Measurements from ENCODE around the gene FAM168A.
"Not testable (repeated sequence)": the region's sequence is repeated elsewhere in the genome, so short reads cannot be mapped to it uniquely, and the experiment has no call there.

Gene FAM168A

GRCh38 chr11:73465023-73465675 lies 132.8 kb downstream of the FAM168A start:
- DNase-seq = no peak

GRCh38 chr11:73464347-73464746 lies 133.6 kb downstream of the FAM168A start:
- DNase-seq = no peak

DNA sequence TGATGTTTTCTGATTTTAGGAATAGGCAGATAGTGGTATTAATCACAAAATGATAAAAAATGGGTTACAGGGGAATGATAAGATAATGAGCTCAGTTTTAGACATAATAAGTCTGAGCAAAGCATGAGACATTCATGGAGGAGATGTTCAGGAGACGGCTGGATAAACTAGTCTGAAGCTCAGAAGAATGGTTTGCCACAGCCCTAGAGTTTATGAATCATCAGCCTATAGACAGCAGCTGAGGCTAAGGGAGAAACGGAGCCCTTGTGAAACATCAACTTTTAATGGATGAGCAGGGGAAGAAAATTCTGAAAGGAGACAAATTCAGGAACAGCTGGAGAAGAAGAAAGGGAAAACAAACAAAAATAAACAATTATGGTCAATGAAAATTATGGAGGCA lies 134.6 kb downstream of the FAM168A start:
- DNase-seq = no peak

DNA sequence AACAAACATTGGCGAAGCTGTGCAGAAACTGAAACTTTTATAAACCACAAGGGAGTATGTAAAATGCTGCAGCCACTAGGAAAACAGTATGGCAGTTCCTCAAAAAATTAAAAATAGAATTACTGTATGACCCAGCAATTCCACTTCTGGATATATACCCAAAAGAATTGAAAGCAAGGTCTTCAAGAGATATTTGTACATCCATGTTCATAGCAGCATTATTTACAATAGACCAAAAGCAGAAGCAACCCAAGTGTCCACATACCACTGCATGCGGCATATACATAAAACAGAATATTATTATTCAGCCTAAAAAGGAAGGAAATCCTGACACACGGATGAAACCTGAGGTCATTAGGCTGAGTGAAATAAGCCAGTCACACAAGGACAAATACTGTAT lies 135.9 kb downstream of the FAM168A start:
- DNase-seq = no peak

- DNase-seq = no peak
Observed at GRCh38 chr11:73461335-73461840, 136.5 kb downstream of the FAM168A start.

- DNase-seq = no peak
Observed at GRCh38 chr11:73458201-73458600, 139.7 kb downstream of the FAM168A start.

- DNase-seq = no peak
Observed at GRCh38 chr11:73454987-73455386, 142.9 kb downstream of the FAM168A start.

DNA sequence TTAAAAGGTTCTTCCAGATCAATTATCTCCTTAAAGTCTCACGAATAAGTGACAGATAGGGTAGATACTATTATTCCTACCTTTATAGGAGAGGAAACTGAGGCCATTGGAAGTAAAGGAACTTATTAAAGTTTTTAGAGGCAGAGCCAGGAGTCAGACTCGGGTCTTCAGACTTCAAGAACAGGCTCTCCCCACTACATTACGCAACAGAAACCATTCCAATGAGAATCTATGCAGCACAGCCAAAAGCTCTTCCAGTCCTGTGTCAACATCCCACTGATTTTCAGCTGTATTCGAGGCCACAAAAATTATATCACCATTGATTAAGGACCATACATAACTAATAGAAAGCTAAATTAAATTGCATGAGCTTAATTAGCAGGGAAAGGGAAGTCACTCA lies 144.3 kb downstream of the FAM168A start:
- no peak for DNase-seq

GRCh38 chr11:73452726-73453125 lies 145.2 kb downstream of the FAM168A start:
- no peak for DNase-seq

- no peak for DNase-seq
Observed at GRCh38 chr11:73451896-73452295, 146.0 kb downstream of the FAM168A start.

DNA sequence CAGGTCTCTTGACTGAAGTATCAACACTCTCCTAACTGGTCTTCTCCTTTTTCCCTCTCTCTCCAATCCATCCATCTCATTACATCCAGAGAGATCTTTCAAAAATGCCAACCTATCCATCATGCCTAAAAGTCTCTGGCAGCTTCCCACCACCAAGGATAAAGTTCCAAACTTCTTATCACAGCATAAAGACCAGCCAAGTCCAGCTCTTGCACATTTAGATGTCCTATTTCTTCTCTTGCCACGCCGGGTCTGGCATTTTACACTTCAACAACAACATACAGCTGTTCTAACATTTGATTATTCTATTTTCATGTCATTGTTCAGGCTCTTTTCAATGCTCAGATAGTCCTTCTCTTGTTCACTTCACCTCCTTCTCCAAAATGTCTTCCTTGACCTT lies 151.1 kb downstream of the FAM168A start:
- no peak for DNase-seq

- DNase-seq = no peak
Observed at GRCh38 chr11:73445980-73446379, 151.9 kb downstream of the FAM168A start.

- DNase-seq = no peak
Observed at GRCh38 chr11:73439002-73439843, 158.7 kb downstream of the FAM168A start.

DNA sequence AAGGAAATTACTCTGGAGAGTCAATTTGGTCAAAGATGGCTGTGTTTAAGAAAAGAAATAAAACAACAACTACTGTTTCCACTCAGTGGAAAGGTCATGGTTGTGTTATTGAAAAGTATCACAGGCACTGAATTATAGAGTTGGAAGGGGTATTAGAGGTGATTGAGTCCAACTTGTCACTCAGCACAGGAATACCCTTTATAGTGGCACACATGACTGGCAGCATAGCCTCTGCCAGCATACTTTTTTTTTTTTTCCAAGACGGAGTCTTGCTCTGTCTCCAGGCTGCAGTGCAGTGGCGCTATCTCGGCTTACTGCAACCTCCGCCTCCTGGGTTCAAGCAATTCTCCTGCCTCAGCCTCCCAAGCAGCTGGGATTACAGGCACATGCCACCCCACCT lies 161.1 kb downstream of the FAM168A start:
- DNase-seq = not testable (repeated sequence)

DNA sequence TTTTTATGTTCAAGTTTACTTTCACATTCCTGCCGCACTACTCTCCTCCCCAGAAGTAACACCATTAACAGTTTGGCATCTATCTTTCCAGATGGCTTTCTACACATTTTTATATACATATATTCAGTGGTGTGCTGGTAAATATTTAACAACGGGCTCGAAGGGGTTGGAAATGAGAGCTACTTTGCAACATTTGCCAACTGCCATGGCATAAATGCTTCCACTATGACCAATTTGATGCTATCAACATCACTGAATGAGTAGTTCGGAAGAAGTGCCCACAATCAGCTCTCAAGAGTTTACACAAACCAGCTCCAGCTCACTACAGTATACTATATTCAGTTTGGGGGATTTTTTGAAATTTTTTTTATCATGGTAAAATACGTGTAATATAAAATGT lies 166.5 kb downstream of the FAM168A start:
- DNase-seq = no peak

GRCh38 chr11:73430326-73430725 lies 167.6 kb downstream of the FAM168A start:
- no peak for DNase-seq

GRCh38 chr11:73429121-73429750 lies 168.7 kb downstream of the FAM168A start:
- no peak for DNase-seq

GRCh38 chr11:73428699-73429098 lies 169.2 kb downstream of the FAM168A start:
- no peak for DNase-seq

DNA sequence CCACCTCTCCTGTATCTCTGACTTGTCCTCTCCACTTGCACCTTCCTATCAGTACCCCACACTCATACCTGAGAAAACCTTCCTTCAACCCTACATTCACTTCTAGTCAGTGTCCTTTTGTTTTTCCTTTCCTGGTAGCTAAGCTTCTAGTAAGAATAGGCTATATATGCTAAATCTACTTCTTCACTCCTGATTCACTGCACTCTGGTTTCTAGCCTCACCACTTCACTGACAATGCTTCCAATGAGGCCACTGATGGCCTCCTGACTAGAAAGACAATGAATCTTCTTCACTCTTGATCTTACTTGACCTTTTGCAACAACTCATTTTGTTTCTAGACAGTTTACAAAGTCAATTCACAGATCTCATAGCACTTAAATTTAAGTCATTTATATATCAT lies 169.7 kb downstream of the FAM168A start:
- no peak for DNase-seq

DNA sequence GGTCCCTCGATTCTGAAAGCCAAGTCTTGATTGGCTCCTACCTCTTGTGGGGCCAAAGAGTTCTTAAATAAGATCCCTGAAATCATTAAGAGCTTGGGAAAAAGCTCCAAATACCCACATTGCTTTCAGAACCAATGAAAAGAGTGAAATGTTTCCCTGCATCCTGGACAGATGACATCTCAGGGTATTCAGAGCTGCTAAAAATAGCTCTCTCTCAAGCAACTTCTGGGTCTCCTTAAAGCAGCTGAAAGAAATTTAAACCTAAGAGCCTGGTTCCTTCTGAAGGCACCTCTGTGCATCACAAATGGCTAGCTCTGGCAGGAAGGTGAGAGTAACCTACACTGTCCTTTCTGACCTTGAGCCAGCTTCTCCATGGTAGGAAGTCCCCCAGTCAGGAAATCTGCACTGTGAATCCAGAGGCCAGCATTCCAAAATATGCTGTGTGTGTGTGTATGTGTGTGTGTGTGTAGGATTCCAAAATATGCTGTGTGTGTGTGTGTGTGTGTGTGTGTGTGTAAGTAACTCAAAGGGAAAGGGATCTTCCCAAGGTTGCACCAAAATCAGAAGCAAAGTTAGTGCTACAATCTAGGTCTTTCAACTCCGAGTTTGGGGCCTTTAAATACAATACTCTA lies 171.6 kb downstream of the FAM168A start:
- DNase-seq = no peak

DNA sequence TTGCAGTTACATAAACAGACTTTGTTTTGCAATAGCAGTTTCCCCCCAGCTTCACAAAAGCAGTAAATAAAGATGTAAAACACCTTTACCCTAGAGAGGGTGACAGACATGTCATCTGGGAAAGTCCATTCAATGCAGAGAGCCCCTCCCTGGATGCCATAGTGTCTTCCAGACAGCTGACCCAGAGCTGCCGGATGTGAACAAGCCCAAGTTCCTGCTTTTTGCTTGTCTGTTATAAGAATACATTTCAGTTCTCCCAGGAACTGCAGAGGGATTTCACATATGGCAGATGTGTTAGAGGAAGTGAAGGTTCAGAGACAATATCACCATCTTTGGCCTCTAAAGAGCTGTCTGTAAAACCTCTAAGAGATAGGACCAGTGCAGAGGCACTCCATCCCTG lies 172.8 kb downstream of the FAM168A start:
- no peak for DNase-seq

GRCh38 chr11:73423506-73423905 lies 174.4 kb downstream of the FAM168A start:
- no peak for DNase-seq

DNA sequence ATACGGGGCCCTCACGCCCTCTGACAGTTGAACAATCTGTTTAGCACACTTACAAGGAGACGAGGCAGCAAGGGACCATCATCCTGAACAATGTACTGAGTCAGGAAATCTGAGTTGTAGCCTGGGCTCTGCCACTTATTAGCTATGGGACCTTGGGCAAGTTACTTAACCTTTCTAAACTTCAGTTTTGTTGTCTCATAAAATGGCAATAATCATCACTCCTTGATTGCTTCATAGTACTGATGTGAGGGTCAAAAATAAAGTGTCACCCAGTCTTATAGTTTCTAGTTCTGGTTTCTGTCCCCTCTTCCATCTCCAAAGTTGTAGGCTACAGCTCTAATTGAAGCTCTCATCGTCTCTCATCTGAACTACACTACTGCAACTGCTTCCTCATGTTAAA lies 175.0 kb downstream of the FAM168A start:
- no peak for DNase-seq
